CD4-positive, alpha-beta T cell (primary cell): ENCODE measurements around the gene ACACB. TPM values are rescaled to one million over a fixed set of nuclear protein-coding genes. Genes with fewer than 3 reads are reported as not detected.

ENCODE experiments used
- ATAC-seq: fragments of 200-7000 bp; cut with Tn5 transposase; one replicate; pipeline ENCODE4 v1.10.0; 2022; ENCODE audit warnings: mild to moderate bottlenecking; ENCODE audit not compliant: poor library complexity
- CTCF ChIA-PET: fragments of 350-600 bp; sonication (Branson Sonifier 250); formaldehyde crosslinking; loops from one replicate; lab custom pipeline; 2021; ENCODE audit warnings: antibody characterized with exemption, inconsistent platforms; lab: Charles Lee
- POLR2A ChIA-PET: fragments of 350-600 bp; sonication (Branson Sonifier 250); formaldehyde crosslinking; loops from one replicate; lab custom pipeline; 2021; ENCODE audit warnings: antibody characterized with exemption, inconsistent platforms; lab: Charles Lee
- DNase-seq, 14 experiments: peaks; one replicate each; pipeline ENCODE4 v3.0.0-alpha.2; 2013 to 2020; ENCODE audit warnings: mixed read lengths in 2 of 14
- H3K27ac ChIP-seq, 2 donors: one replicate each; pipeline versions ENCODE4 v1.5.1 to v1.7.0; 2013; ENCODE audit warnings: low read length in 2 of 2, low read depth in 1 of 2, mild to moderate bottlenecking in 1 of 2
- H3K27me3 ChIP-seq, 2 experiments: 1 replicate in 1 of 2; 2 replicates in 1 of 2; pipeline versions ENCODE4 v1.6.1 to v1.7.0; 2013; ENCODE audit warnings: low read length in 2 of 2, control low read depth in 1 of 2, mild to moderate bottlenecking in 1 of 2, moderate library complexity in 1 of 2; ENCODE audit not compliant: insufficient read depth in 2 of 2, control insufficient read depth in 1 of 2
- H3K36me3 ChIP-seq: one replicate; pipeline ENCODE4 v1.6.1; 2013; ENCODE audit warnings: low read length, control low read depth; ENCODE audit not compliant: insufficient read depth
- H3K4me1 ChIP-seq: one replicate; pipeline ENCODE4 v1.6.1; 2013; ENCODE audit warnings: low read length, control low read depth; ENCODE audit not compliant: insufficient read depth
- H3K4me3 ChIP-seq: one replicate; pipeline ENCODE4 v1.5.1; 2013; ENCODE audit warnings: mild to moderate bottlenecking, low read length, moderate library complexity
- H3K9me3 ChIP-seq, 2 experiments: 1 replicate in 1 of 2; 2 replicates in 1 of 2; pipeline versions ENCODE4 v1.6.1 to v1.7.0; 2013; ENCODE audit warnings: low read length in 2 of 2, mild to moderate bottlenecking in 2 of 2, control low read depth in 1 of 2, moderate library complexity in 1 of 2; ENCODE audit not compliant: control insufficient read depth in 1 of 2, insufficient read depth in 1 of 2
- H3K27ac Mint-ChIP-seq: one replicate; pipeline ENCODE4 v1.8.0; 2020; ENCODE audit warnings: mixed read lengths
- H3K27me3 Mint-ChIP-seq: one replicate; pipeline ENCODE4 v1.8.0; 2021; ENCODE audit warnings: mixed read lengths
- H3K36me3 Mint-ChIP-seq: one replicate; pipeline ENCODE4 v1.8.0; 2021; ENCODE audit warnings: low read depth, mixed read lengths
- H3K4me1 Mint-ChIP-seq: one replicate; pipeline ENCODE4 v1.8.0; 2021; ENCODE audit warnings: low read depth, mixed read lengths
- H3K4me3 Mint-ChIP-seq: one replicate; pipeline ENCODE4 v1.8.0; 2020; ENCODE audit warnings: mild to moderate bottlenecking, mixed read lengths
- H3K9me3 Mint-ChIP-seq: one replicate; pipeline ENCODE4 v1.8.0; 2020; ENCODE audit warnings: mixed read lengths
- CTCF ChIP-seq: fragments of 200-600 bp; IDR thresholded peaks from one replicate; pipeline ENCODE4 v1.8.0; 2022; ENCODE audit warnings: antibody characterized with exemption, mild to moderate bottlenecking
- intact Hi-C, 2 experiments: fragments of 100-400 bp; cut with DNase I in 1 of 2; cut with micrococcal nuclease in 1 of 2; formaldehyde crosslinking; loops; one replicate each; pipeline versions ENCODE4 v1.15.1 to v1.9.0; 2023 to 2025; cut with DNase I, micrococcal nuclease
- total RNA-seq, 174 experiments: library from RNA in 2 of 174; stranded (reverse) in 2 of 174; gene quantifications; one replicate each; pipeline ENCODE4 v1.2.3 and lab custom pipeline; 2021 to 2026

Gene ACACB
- total RNA-seq, 2 experiments from 2014 or later: 30.3 to 32.2 TPM

- H3K9me3 ChIP-seq: no peaks in the 10 kb centered on the region
- no peak for TF ChIP-seq CTCF
- H3K4me3 ChIP-seq: no peak overlapping the region
- no peak for ATAC-seq
- H3K36me3 Mint-ChIP-seq: peaks cover 3% of the 10 kb centered on the region
- no peaks in the 10 kb centered on the region for H3K4me1 ChIP-seq
- intact Hi-C loops: no loop called here
- no peaks in the 10 kb centered on the region for H3K4me1 Mint-ChIP-seq
- no peak for DNase-seq
- POLR2A ChIA-PET: no interaction called here
- CTCF ChIA-PET: no interaction called here
- no peak overlapping the region for H3K27ac ChIP-seq
- no peak overlapping the region for H3K27ac Mint-ChIP-seq
- H3K9me3 Mint-ChIP-seq: peaks cover 2% of the 10 kb centered on the region
- no peaks in the 10 kb centered on the region for H3K27me3 ChIP-seq
- H3K36me3 ChIP-seq: no peaks in the 10 kb centered on the region
- H3K27me3 Mint-ChIP-seq: no peaks in the 10 kb centered on the region
- no peak overlapping the region for H3K4me3 Mint-ChIP-seq
These were observed 20.7 kb downstream of the ACACB start for GRCh38 chr12:109137055-109137454.

- no peak overlapping the region for H3K4me3 ChIP-seq
- Mint-ChIP-seq H3K4me1 (no peaks in the 10 kb centered on the region), H3K36me3 (peaks cover 3% of the 10 kb centered on the region), H3K9me3 (peaks cover 2% of the 10 kb centered on the region), H3K4me3 (no peak overlapping the region), H3K27ac (no peak overlapping the region), H3K27me3 (no peaks in the 10 kb centered on the region)
- no peaks in the 10 kb centered on the region for H3K9me3 ChIP-seq
- DNase-seq (no peak), ATAC-seq (no peak)
- no peak overlapping the region for H3K27ac ChIP-seq
- H3K36me3 ChIP-seq: no peaks in the 10 kb centered on the region
- peaks cover 11% of the 10 kb centered on the region for H3K4me1 ChIP-seq
- no peaks in the 10 kb centered on the region for H3K27me3 ChIP-seq
- ChIA-PET CTCF (interaction anchor here (1.5 kb wide), 1 partner anchor 9 kb away, joined by 3 read pairs; no protein-coding TSS in a partner anchor), POLR2A (no interaction called here)
- TF ChIP-seq CTCF: no peak
- intact Hi-C loops: no loop called here
These were observed 23.0 kb downstream of the ACACB start for GRCh38 chr12:109139360-109139759.

- Mint-ChIP-seq H3K36me3 (peaks cover 3% of the 10 kb centered on the region), H3K4me1 (no peaks in the 10 kb centered on the region), H3K27ac (no peak overlapping the region), H3K4me3 (no peak overlapping the region), H3K27me3 (no peaks in the 10 kb centered on the region), H3K9me3 (peaks cover 2% of the 10 kb centered on the region)
- Histone ChIP-seq H3K27me3 (no peaks in the 10 kb centered on the region), H3K9me3 (no peaks in the 10 kb centered on the region), H3K36me3 (no peaks in the 10 kb centered on the region), H3K4me1 (peaks cover 11% of the 10 kb centered on the region), H3K27ac (no peak overlapping the region), H3K4me3 (no peak overlapping the region)
- intact Hi-C loops: no loop called here
- TF ChIP-seq CTCF: no peak
- no peak for ATAC-seq
- no peak for DNase-seq
- ChIA-PET POLR2A (no interaction called here), CTCF (interaction anchor here (1.5 kb wide), 1 partner anchor 9 kb away, joined by 3 read pairs; no protein-coding TSS in a partner anchor)
These were observed 23.4 kb downstream of the ACACB start for GRCh38 chr12:109139791-109140190.
